Measurements from ENCODE around the gene LMX1B.
A peak's percentile ranks its signal among the peaks of the same experiment; 100 is the strongest.

Gene LMX1B

GRCh38 chr9:126607731-126608130, 6.0 kb upstream of the LMX1B start:
- ChIA-PET CTCF (interaction anchor here (0.6 to 4.1 kb wide), 9 partner anchors 48 to 403 kb away, joined by 3 to 32 read pairs (median 4); no protein-coding TSS in a partner anchor), POLR2A (no interaction called here)
- Histone ChIP-seq H3K4me3 (ENCODE audit: low read depth, low read length) (no peak overlapping the region), H3K9me3 (ENCODE audit: control insufficient read depth, insufficient read depth, low read depth, low read length) (no peaks in the 10 kb centered on the region), H3K4me1 (ENCODE audit: control insufficient read depth, insufficient read depth, low read length) (peaks cover 4% of the 10 kb centered on the region; the same call in 1 of the 2 replicates), H3K36me3 (ENCODE audit: control insufficient read depth in 2 of 2, insufficient read depth in 1 of 2, low read length in 2 of 2) (peaks cover 0 to 8% of the 10 kb centered on the region in 2 experiments; a peak in 1 of 3 replicates), H3K27ac (ENCODE audit: extremely low read depth, low read depth, low read length) (no peak overlapping the region)
- TF ChIP-seq FEZF1 (tag by site-specific recombination; IDR thresholded peaks at IDR 0.05), result peak; percentile 63
- TF ChIP-seq ZBTB21 (tag by site-specific recombination; IDR thresholded peaks at IDR 0.05), result 0 out of 2 replicates have a peak, but pooled peaks have one; percentile 13
- no peak for TF ChIP-seq ZNF223 (tag by site-specific recombination; IDR thresholded peaks at IDR 0.05)
- TF ChIP-seq PRDM10 (tag by site-specific recombination; IDR thresholded peaks at IDR 0.05), result peak; percentile 27; the same call in 1 of the 2 replicates
- TF ChIP-seq ATF2 (tag by site-specific recombination; IDR thresholded peaks at IDR 0.05; ENCODE audit: low read depth), result 0 out of 2 replicates have a peak, but pooled peaks have one; percentile 25

GRCh38 chr9:126608551-126608950, 5.2 kb upstream of the LMX1B start:
- TF ChIP-seq ZNF423 (tag by site-specific recombination; IDR thresholded peaks at IDR 0.05), result no peak
- no peak for TF ChIP-seq ZNF274 (IDR thresholded peaks at IDR 0.05; ENCODE audit: low read length)
- TF ChIP-seq ZNF274 (tag by site-specific recombination; IDR thresholded peaks at IDR 0.05; ENCODE audit: borderline replicate concordance), result no peak
- TF ChIP-seq ZNF2 (tag by site-specific recombination; IDR thresholded peaks at IDR 0.05), result no peak
- no peak for TF ChIP-seq ZNF692 (tag by site-specific recombination; IDR thresholded peaks at IDR 0.05)
- no peak for TF ChIP-seq ZNF624 (tag by site-specific recombination; IDR thresholded peaks at IDR 0.05)
- H3K36me3 ChIP-seq (ENCODE audit: control insufficient read depth in 2 of 2, insufficient read depth in 1 of 2, low read length in 2 of 2), result peaks cover 0 to 8% of the 10 kb centered on the region in 2 experiments; a peak in 1 of 3 replicates
- ChIA-PET CTCF (interaction anchor here (0.6 to 4.1 kb wide), 10 partner anchors 45 to 173 kb away, joined by 3 to 32 read pairs (median 4); no protein-coding TSS in a partner anchor), POLR2A (no interaction called here)
- H3K4me3 ChIP-seq (ENCODE audit: low read depth, low read length), result no peak overlapping the region
- H3K4me1 ChIP-seq (ENCODE audit: control insufficient read depth, insufficient read depth, low read length), result peaks cover 4% of the 10 kb centered on the region; the same call in 1 of the 2 replicates
- H3K27ac ChIP-seq (ENCODE audit: extremely low read depth, low read depth, low read length), result no peak overlapping the region
- no peaks in the 10 kb centered on the region for H3K9me3 ChIP-seq (ENCODE audit: control insufficient read depth, insufficient read depth, low read depth, low read length)

GRCh38 chr9:126609191-126609590, 4.5 kb upstream of the LMX1B start:
- Histone ChIP-seq H3K27ac (ENCODE audit: extremely low read depth, low read depth, low read length) (no peak overlapping the region), H3K4me3 (ENCODE audit: low read depth, low read length) (no peak overlapping the region), H3K4me1 (ENCODE audit: control insufficient read depth, insufficient read depth, low read length) (peaks cover 4% of the 10 kb centered on the region; the same call in 1 of the 2 replicates), H3K36me3 (ENCODE audit: control insufficient read depth in 2 of 2, insufficient read depth in 1 of 2, low read length in 2 of 2) (peaks cover 0 to 8% of the 10 kb centered on the region in 2 experiments; a peak in 1 of 3 replicates), H3K9me3 (ENCODE audit: control insufficient read depth, insufficient read depth, low read depth, low read length) (no peaks in the 10 kb centered on the region)
- ChIA-PET CTCF (interaction anchor here (0.6 to 4.1 kb wide), 10 partner anchors 45 to 173 kb away, joined by 3 to 32 read pairs (median 4); no protein-coding TSS in a partner anchor), POLR2A (no interaction called here)
- TF ChIP-seq PRDM2 (tag by site-specific recombination; IDR thresholded peaks at IDR 0.05; ENCODE audit: borderline replicate concordance), result no peak
- no peak for TF ChIP-seq ZNF530 (tag by site-specific recombination; IDR thresholded peaks at IDR 0.05; ENCODE audit: low read depth)
- TF ChIP-seq ZNF660 (tag by site-specific recombination; IDR thresholded peaks at IDR 0.05), result no peak
- no peak for TF ChIP-seq PRDM1 (tag by site-specific recombination; IDR thresholded peaks at IDR 0.05)
- no peak for TF ChIP-seq ZNF704 (tag by site-specific recombination; IDR thresholded peaks at IDR 0.05)
- no peak for TF ChIP-seq ZNF335 (tag by site-specific recombination; conservative IDR thresholded peaks at IDR 0.05)

Data from HEK293 (cell line).